ENCODE data around the gene KRTAP10-12.

GRCh38 chr21:44682580-44683151 lies 14.3 kb upstream of the KRTAP10-12 start:
- no peak for TF ChIP-seq CTCF (IDR thresholded peaks at IDR 0.05; ENCODE audit: low read depth, low read length)
- no peak for TF ChIP-seq EZH2phosphoT487 (IDR thresholded peaks at IDR 0.05; ENCODE audit: low read depth)
